B cell (primary cell): ENCODE data around the gene PLEKHO1. TPM values are rescaled to one million over a fixed set of nuclear protein-coding genes. Genes with fewer than 3 reads are reported as not detected.

Experiments used
- ATAC-seq: fragments of 200-7000 bp; cut with Tn5 transposase; one replicate; pipeline ENCODE4 v1.10.0; 2021; ENCODE audit warnings: low read depth, mild to moderate bottlenecking, moderate number of reproducible peaks, moderate library complexity
- CTCF ChIA-PET: fragments of 350-600 bp; sonication (Branson Sonifier 250); formaldehyde crosslinking; loops from one replicate; lab custom pipeline; 2021; ENCODE audit warnings: antibody characterized with exemption, inconsistent platforms; lab: Charles Lee
- POLR2A ChIA-PET: fragments of 350-600 bp; sonication (Branson Sonifier 250); formaldehyde crosslinking; loops from one replicate; lab custom pipeline; 2021; ENCODE audit warnings: antibody characterized with exemption; lab: Charles Lee
- DNase-seq: peaks from one replicate; pipeline ENCODE4 v3.0.0; 2013
- H2AFZ ChIP-seq: 2 replicates; pipeline ENCODE4 v1.6.1; 2012; ENCODE audit warnings: mild to moderate bottlenecking, low read depth, low read length; ENCODE audit not compliant: insufficient read depth, poor library complexity, severe bottlenecking
- H3K27ac ChIP-seq, 2 donors: 1 replicate in 1 of 2; 2 replicates in 1 of 2; pipeline ENCODE4 v1.5.1; 2012 to 2013; ENCODE audit warnings: low read length in 2 of 2, mild to moderate bottlenecking in 2 of 2, moderate library complexity in 1 of 2
- H3K27me3 ChIP-seq, 4 experiments: fragments of 200-600 bp in 1 of 4; sonication (generic) in 1 of 4; replicated peaks in 1 of 4; 1 replicate in 2 of 4; 2 replicates in 2 of 4; pipeline versions ENCODE4 v1.6.1 to v1.7.0; 2013 to 2016; ENCODE audit warnings: low read length in 3 of 4, mild to moderate bottlenecking in 2 of 4, mixed read lengths in 1 of 4, moderate library complexity in 1 of 4; ENCODE audit not compliant: insufficient read depth in 4 of 4, control insufficient read depth in 3 of 4; ENCODE audit errors: control extremely low read depth in 1 of 4
- H3K36me3 ChIP-seq, 2 experiments: replicated peaks in 1 of 2; 1 replicate in 1 of 2; 2 replicates in 1 of 2; pipeline versions ENCODE4 v1.6.1 to v1.7.1; 2013; ENCODE audit warnings: low read length in 1 of 2; ENCODE audit not compliant: insufficient read depth in 2 of 2, control insufficient read depth in 1 of 2; ENCODE audit errors: control extremely low read depth in 1 of 2, extremely low read depth in 1 of 2
- H3K4me1 ChIP-seq, 2 donors: fragments of 200-600 bp in 1 of 2; sonication (generic) in 1 of 2; 1 replicate in 1 of 2; 2 replicates in 1 of 2; pipeline versions ENCODE4 v1.5.1 to v1.6.1; 2013 to 2017; ENCODE audit warnings: low read length in 2 of 2; ENCODE audit not compliant: control insufficient read depth in 2 of 2, insufficient read depth in 2 of 2
- H3K4me2 ChIP-seq: replicated peaks from 2 replicates; pipeline ENCODE3; 2012; ENCODE audit warnings: mild to moderate bottlenecking, low read depth, low read length; ENCODE audit not compliant: poor library complexity, severe bottlenecking
- H3K4me3 ChIP-seq, 5 experiments: fragments of 200-600 bp in 1 of 5; sonication (generic) in 1 of 5; 1 replicate in 3 of 5; 2 replicates in 2 of 5; pipeline versions ENCODE4 v1.5.1 to v1.7.0; 2011 to 2016; ENCODE audit warnings: low read length in 4 of 5, mild to moderate bottlenecking in 4 of 5, low read depth in 2 of 5, control low read depth in 1 of 5, moderate library complexity in 1 of 5; ENCODE audit not compliant: insufficient read depth in 1 of 5; ENCODE audit errors: control extremely low read depth in 1 of 5, extremely low read depth in 1 of 5
- H3K79me2 ChIP-seq: fragments of 200-600 bp; sonication (generic); one replicate; pipeline ENCODE4 v1.6.0; 2016; ENCODE audit warnings: low read length; ENCODE audit not compliant: control insufficient read depth, insufficient read depth
- H3K9ac ChIP-seq: fragments of 200-600 bp; sonication (generic); 2 replicates; pipeline ENCODE4 v1.6.1; 2017; ENCODE audit warnings: mild to moderate bottlenecking, low read length, moderate library complexity
- H3K9me3 ChIP-seq, 3 donors: one replicate each; pipeline versions ENCODE4 v1.6.1 to v1.7.1; 2013; ENCODE audit warnings: low read length in 2 of 3; ENCODE audit not compliant: control insufficient read depth in 2 of 3, insufficient read depth in 1 of 3; ENCODE audit errors: control extremely low read depth in 1 of 3
- H4K20me1 ChIP-seq: 2 replicates; pipeline ENCODE4 v1.6.0; 2012; ENCODE audit warnings: mild to moderate bottlenecking, low read length; ENCODE audit not compliant: insufficient read depth, control insufficient read depth, poor library complexity, severe bottlenecking
- H3K27ac Mint-ChIP-seq: one replicate; pipeline ENCODE4 v1.8.0; 2021; ENCODE audit warnings: mixed read lengths
- H3K27me3 Mint-ChIP-seq: one replicate; pipeline ENCODE4 v1.8.0; 2021; ENCODE audit warnings: mixed read lengths
- H3K4me1 Mint-ChIP-seq: one replicate; pipeline ENCODE4 v1.8.0; 2021; ENCODE audit warnings: mixed read lengths
- H3K4me3 Mint-ChIP-seq: one replicate; pipeline ENCODE4 v1.8.0; 2021; ENCODE audit warnings: mixed read lengths
- H3K9me3 Mint-ChIP-seq: one replicate; pipeline ENCODE4 v1.8.0; 2022; ENCODE audit warnings: mixed read lengths; ENCODE audit not compliant: insufficient read depth
- CTCF ChIP-seq: fragments of 200-600 bp; IDR thresholded peaks from one replicate; pipeline ENCODE4 v1.8.0; 2022; ENCODE audit warnings: antibody characterized with exemption, mild to moderate bottlenecking
- EZH2 ChIP-seq: IDR thresholded peaks from 2 replicates; pipeline ENCODE4 v1.6.1; 2012; ENCODE audit warnings: borderline replicate concordance, low read depth, mild to moderate bottlenecking, moderate library complexity, low read length; ENCODE audit not compliant: insufficient read depth, poor library complexity, severe bottlenecking
- whole genome bisulfite sequencing: methylation state at CpG from one replicate; pipeline ENCODE4 v1.1.5; 2013; ENCODE audit warnings: missing lambda C conversion rate; ENCODE audit not compliant: insufficient coverage; 5-methylcytosine and 5-hydroxymethylcytosine counted together
- intact Hi-C: fragments of 100-400 bp; cut with micrococcal nuclease; formaldehyde crosslinking; loops from one replicate; pipeline ENCODE4 v1.10.0; 2022
- polyA plus RNA-seq: library from polyadenylated mRNA; depleted of rRNA; stranded (reverse); fragments of >200 nt; gene quantifications from 2 replicates; pipeline ENCODE4 v1.2.3, GENCODE V29; 2012
- total RNA-seq, 2 donors: library from RNA; stranded (reverse); fragments of 120-200 nt in 1 of 2; gene quantifications; 1 replicate in 1 of 2; 2 replicates in 1 of 2; pipeline versions ENCODE4 v1.2.3 to v1.2.4, GENCODE V29; 2013 to 2022

The PLEKHO1 gene
- total and polyA plus RNA-seq, 2 donors (not counting 1 experiment from before 2014, with no cell fraction given) = 129 to 186 TPM

- no peaks in the 10 kb centered on the region for H3K9me3 Mint-ChIP-seq
- TF ChIP-seq EZH2 (no peak), CTCF (no peak)
- Histone ChIP-seq H3K79me2 (no peaks in the 10 kb centered on the region), H3K27ac (no peak overlapping the region), H4K20me1 (no peaks in the 10 kb centered on the region), H3K27me3 (no peaks in the 10 kb centered on the region), H3K4me3 (no peak overlapping the region), H3K4me2 (no peak overlapping the region), H3K9me3 (no peaks in the 10 kb centered on the region), H2AFZ (no peak overlapping the region), H3K4me1 (peaks cover 4 to 10% of the 10 kb centered on the region in 2 donors), H3K36me3 (no peaks in the 10 kb centered on the region), H3K9ac (no peak overlapping the region)
- no peak overlapping the region for H3K27ac Mint-ChIP-seq
- ChIA-PET POLR2A (interaction anchor here (0.7 kb wide), 1 partner anchor 15 kb away, joined by 3 read pairs; no protein-coding TSS in a partner anchor), CTCF (interaction anchor here (0.9 to 1.8 kb wide), 2 partner anchors 17 to 111 kb away, joined by 4 to 6 read pairs; no protein-coding TSS in a partner anchor)
- intact Hi-C loops = no loop called here
- DNase-seq = no peak
- WGBS = 100% methylated on average over 7 of the region's 11 CpGs
- no peak for ATAC-seq
- H3K27me3 Mint-ChIP-seq = no peaks in the 10 kb centered on the region
- H3K4me3 Mint-ChIP-seq = no peak overlapping the region
- peaks cover 11% of the 10 kb centered on the region for H3K4me1 Mint-ChIP-seq
Observed at GRCh38 chr1:150182247-150182646, 32.5 kb downstream of the PLEKHO1 start.

- Histone ChIP-seq H3K9ac (no peak overlapping the region), H3K36me3 (no peaks in the 10 kb centered on the region), H3K4me1 (peaks cover 4 to 16% of the 10 kb centered on the region in 2 donors), H3K27ac (no peak overlapping the region), H3K4me3 (no peak overlapping the region), H2AFZ (no peak overlapping the region), H3K79me2 (no peaks in the 10 kb centered on the region), H4K20me1 (no peaks in the 10 kb centered on the region), H3K9me3 (no peaks in the 10 kb centered on the region), H3K4me2 (no peak overlapping the region), H3K27me3 (no peaks in the 10 kb centered on the region)
- Mint-ChIP-seq H3K27me3 (no peaks in the 10 kb centered on the region), H3K4me3 (no peak overlapping the region), H3K4me1 (peaks cover 16% of the 10 kb centered on the region), H3K27ac (no peak overlapping the region), H3K9me3 (no peaks in the 10 kb centered on the region)
- ChIA-PET CTCF (interaction anchor here (0.6 to 9.6 kb wide), 4 partner anchors 17 to 221 kb away, joined by 3 to 263 read pairs (median 6); partner anchors contain the start of gene PLEKHO1), POLR2A (no interaction called here)
- DNase-seq (no peak), ATAC-seq (no peak)
- intact Hi-C loops = no loop called here
- 83% methylated on average over 2 of the region's 3 CpGs for WGBS
- TF ChIP-seq CTCF (no peak), EZH2 (no peak)
Observed at GRCh38 chr1:150183061-150183460, 33.3 kb downstream of the PLEKHO1 start.
